DMS 273 (cell line): ENCODE data around the gene EMX1.
A peak's percentile ranks its signal among the peaks of the same experiment; 100 is the strongest.

Source experiments
- DNase-seq: peaks from one replicate; lab custom pipeline; 2025; ENCODE audit not compliant: unreplicated experiment; lab: John Stamatoyannopoulos, UW

Gene EMX1

GRCh38 chr2:72917138-72917876 is at the start of gene EMX1:
Gene EMX1 (plus strand): TSS chr2:72917519. CDS start chr2:72917853, 334 bp downstream.
- peak; percentile 93 for DNase-seq

GRCh38 chr2:72871060-72871459 is 46.3 kb upstream of the EMX1 start:
- DNase-seq: no peak

GRCh38 chr2:72871880-72872279 is 45.4 kb upstream of the EMX1 start:
- DNase-seq: no peak

GRCh38 chr2:72883356-72883962 is 33.9 kb upstream of the EMX1 start:
- DNase-seq: peak; percentile 50

GRCh38 chr2:72886505-72887031 is 30.8 kb upstream of the EMX1 start:
- DNase-seq: no peak

- DNase-seq: peak; percentile 88
Measured at GRCh38 chr2:72887032-72887739, 30.1 kb upstream of the EMX1 start, which contains the start of gene SPR. Gene SPR (plus strand): TSS chr2:72887408. CDS start chr2:72887433, 25 bp downstream.

GRCh38 chr2:72887740-72888437 is 29.4 kb upstream of the EMX1 start:
- DNase-seq: peak; percentile 97

GRCh38 chr2:72888438-72889202 is 28.7 kb upstream of the EMX1 start:
- no peak for DNase-seq

GRCh38 chr2:72889991-72890390 is 27.3 kb upstream of the EMX1 start:
- DNase-seq: no peak

GRCh38 chr2:72891091-72891818 is 26.1 kb upstream of the EMX1 start:
- no peak for DNase-seq

- DNase-seq: peak; percentile 93
Measured at GRCh38 chr2:72892506-72893173, 24.7 kb upstream of the EMX1 start.

- peak; percentile 89 for DNase-seq
Measured at GRCh38 chr2:72893594-72894319, 23.6 kb upstream of the EMX1 start.

- DNase-seq: no peak
Measured at GRCh38 chr2:72894514-72894913, 22.8 kb upstream of the EMX1 start.

GRCh38 chr2:72895154-72895553 is 22.2 kb upstream of the EMX1 start:
- no peak for DNase-seq

GRCh38 chr2:72895759-72896281 is 21.5 kb upstream of the EMX1 start:
- DNase-seq: peak; percentile 82

GRCh38 chr2:72896446-72896845 is 20.9 kb upstream of the EMX1 start:
- DNase-seq: no peak

- no peak for DNase-seq
Measured at GRCh38 chr2:72897785-72898584, 19.3 kb upstream of the EMX1 start.

GRCh38 chr2:72898585-72898906 is 18.8 kb upstream of the EMX1 start:
- no peak for DNase-seq
